ENCODE results near the gene MOGAT2. TPM values are rescaled to one million over a fixed set of nuclear protein-coding genes. Genes with fewer than 3 reads are reported as not detected.

MOGAT2 gene
- total RNA-seq, 1 experiment from 2014 or later = 0.12 TPM

DNA sequence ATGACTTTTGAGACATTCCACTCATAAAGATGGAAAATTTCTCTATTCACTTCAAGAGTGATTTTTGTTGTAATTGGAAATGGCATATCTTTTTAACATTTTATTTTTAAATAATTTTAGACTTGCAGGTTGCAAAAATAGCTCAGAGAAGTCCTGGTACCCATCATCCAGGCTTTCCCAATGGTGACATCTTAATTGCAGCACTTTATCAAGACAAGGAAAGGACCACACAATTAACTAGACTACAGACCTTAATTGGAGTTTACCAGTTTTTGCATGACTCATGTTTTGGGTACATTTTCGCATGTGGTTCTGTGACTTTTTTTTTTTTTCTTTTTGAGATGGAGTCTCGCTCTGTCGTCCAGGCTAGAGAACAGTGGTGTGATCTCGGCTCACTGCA is 25.8 kb upstream of the MOGAT2 start:
- BruUV-seq (replicated peaks) = no TSS peak
- Histone ChIP-seq H3K4me1 (ENCODE audit: control insufficient read depth in 1 of 2, insufficient read depth in 2 of 2, low read length in 2 of 2) (peaks cover 0 to 5% of the 10 kb centered on the region in 2 experiments; a peak in 1 of 4 replicates), H3K4me2 (ENCODE audit: low read length) (no peak overlapping the region), H2AFZ (ENCODE audit: low read depth, low read length, poor library complexity, severe bottlenecking) (no peak overlapping the region), H3K4me3 (replicated peaks in 1 of 2; ENCODE audit: low read depth in 1 of 2, low read length in 2 of 2) (no peak overlapping the region), H3K79me2 (ENCODE audit: insufficient read depth, low read length) (no peaks in the 10 kb centered on the region), H3K36me3 (ENCODE audit: control insufficient read depth in 1 of 2, insufficient read depth in 2 of 2, low read length in 2 of 2) (no peaks in the 10 kb centered on the region), H3K27ac (ENCODE audit: low read depth, low read length) (no peak overlapping the region), H3K9ac (ENCODE audit: low read length) (no peak overlapping the region), H3K9me2 (ENCODE audit: insufficient read depth) (no peaks in the 10 kb centered on the region), H3K27me3 (ENCODE audit: insufficient read depth, low read length) (no peaks in the 10 kb centered on the region), H4K20me1 (ENCODE audit: insufficient read depth) (no peaks in the 10 kb centered on the region), H3K9me3 (ENCODE audit: control insufficient read depth in 1 of 2, insufficient read depth in 1 of 2, low read depth in 1 of 2, low read length in 2 of 2) (no peaks in the 10 kb centered on the region)
- DNase-seq (ENCODE audit: low read depth, low spot score) (no peak), ATAC-seq (no peak)
- ChIA-PET CTCF (no interaction called here), POLR2A (no interaction called here), RAD21 (ENCODE audit: low non-redundant PET in 1 of 2, low total read pairs in 2 of 2, uncharacterized antibody in 2 of 2, unreplicated experiment in 2 of 2) (no interaction called here)
- intact Hi-C loops (cut with micrococcal nuclease) = no loop called here
- TF ChIP-seq CBX3 (IDR thresholded peaks at IDR 0.05; ENCODE audit: low read depth) (no peak), SRF (IDR thresholded peaks at IDR 0.05; ENCODE audit: low read depth) (no peak), TCF7L2 (IDR thresholded peaks at IDR 0.05; ENCODE audit: borderline replicate concordance, extremely low read depth, insufficient read depth, insufficient read length) (no peak), ELF1 (IDR thresholded peaks at IDR 0.05; ENCODE audit: borderline replicate concordance, low read depth) (no peak), ZFX (IDR thresholded peaks at IDR 0.05) (no peak), JUND (IDR thresholded peaks at IDR 0.05) (no peak), CEBPB (IDR thresholded peaks at IDR 0.05; ENCODE audit: low read depth) (no peak), EZH2phosphoT487 (IDR thresholded peaks at IDR 0.05; ENCODE audit: borderline replicate concordance) (no peak), EZH2 (IDR thresholded peaks at IDR 0.05) (no peak), YY1 (IDR thresholded peaks at IDR 0.05; ENCODE audit: extremely low read depth, insufficient replicate concordance, low read depth, low read length) (no peak), EGR1 (IDR thresholded peaks at IDR 0.05; ENCODE audit: low read depth) (no peak)
- TF ChIP-seq, protein P1, sequence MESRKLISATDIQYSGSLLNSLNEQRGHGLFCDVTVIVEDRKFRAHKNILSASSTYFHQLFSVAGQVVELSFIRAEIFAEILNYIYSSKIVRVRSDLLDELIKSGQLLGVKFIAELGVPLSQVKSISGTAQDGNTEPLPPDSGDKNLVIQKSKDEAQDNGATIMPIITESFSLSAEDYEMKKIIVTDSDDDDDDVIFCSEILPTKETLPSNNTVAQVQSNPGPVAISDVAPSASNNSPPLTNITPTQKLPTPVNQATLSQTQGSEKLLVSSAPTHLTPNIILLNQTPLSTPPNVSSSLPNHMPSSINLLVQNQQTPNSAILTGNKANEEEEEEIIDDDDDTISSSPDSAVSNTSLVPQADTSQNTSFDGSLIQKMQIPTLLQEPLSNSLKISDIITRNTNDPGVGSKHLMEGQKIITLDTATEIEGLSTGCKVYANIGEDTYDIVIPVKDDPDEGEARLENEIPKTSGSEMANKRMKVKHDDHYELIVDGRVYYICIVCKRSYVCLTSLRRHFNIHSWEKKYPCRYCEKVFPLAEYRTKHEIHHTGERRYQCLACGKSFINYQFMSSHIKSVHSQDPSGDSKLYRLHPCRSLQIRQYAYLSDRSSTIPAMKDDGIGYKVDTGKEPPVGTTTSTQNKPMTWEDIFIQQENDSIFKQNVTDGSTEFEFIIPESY (IDR thresholded peaks at IDR 0.05; ENCODE audit: extremely low read depth, insufficient replicate concordance, low read length) = no peak
- TF ChIP-seq, protein P2, sequence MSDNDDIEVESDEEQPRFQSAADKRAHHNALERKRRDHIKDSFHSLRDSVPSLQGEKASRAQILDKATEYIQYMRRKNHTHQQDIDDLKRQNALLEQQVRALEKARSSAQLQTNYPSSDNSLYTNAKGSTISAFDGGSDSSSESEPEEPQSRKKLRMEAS (IDR thresholded peaks at IDR 0.05) = no peak
- TF ChIP-seq, protein P3, sequence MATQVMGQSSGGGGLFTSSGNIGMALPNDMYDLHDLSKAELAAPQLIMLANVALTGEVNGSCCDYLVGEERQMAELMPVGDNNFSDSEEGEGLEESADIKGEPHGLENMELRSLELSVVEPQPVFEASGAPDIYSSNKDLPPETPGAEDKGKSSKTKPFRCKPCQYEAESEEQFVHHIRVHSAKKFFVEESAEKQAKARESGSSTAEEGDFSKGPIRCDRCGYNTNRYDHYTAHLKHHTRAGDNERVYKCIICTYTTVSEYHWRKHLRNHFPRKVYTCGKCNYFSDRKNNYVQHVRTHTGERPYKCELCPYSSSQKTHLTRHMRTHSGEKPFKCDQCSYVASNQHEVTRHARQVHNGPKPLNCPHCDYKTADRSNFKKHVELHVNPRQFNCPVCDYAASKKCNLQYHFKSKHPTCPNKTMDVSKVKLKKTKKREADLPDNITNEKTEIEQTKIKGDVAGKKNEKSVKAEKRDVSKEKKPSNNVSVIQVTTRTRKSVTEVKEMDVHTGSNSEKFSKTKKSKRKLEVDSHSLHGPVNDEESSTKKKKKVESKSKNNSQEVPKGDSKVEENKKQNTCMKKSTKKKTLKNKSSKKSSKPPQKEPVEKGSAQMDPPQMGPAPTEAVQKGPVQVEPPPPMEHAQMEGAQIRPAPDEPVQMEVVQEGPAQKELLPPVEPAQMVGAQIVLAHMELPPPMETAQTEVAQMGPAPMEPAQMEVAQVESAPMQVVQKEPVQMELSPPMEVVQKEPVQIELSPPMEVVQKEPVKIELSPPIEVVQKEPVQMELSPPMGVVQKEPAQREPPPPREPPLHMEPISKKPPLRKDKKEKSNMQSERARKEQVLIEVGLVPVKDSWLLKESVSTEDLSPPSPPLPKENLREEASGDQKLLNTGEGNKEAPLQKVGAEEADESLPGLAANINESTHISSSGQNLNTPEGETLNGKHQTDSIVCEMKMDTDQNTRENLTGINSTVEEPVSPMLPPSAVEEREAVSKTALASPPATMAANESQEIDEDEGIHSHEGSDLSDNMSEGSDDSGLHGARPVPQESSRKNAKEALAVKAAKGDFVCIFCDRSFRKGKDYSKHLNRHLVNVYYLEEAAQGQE (IDR thresholded peaks at IDR 0.05; ENCODE audit: low read depth) = no peak
- TF ChIP-seq, protein P4, sequence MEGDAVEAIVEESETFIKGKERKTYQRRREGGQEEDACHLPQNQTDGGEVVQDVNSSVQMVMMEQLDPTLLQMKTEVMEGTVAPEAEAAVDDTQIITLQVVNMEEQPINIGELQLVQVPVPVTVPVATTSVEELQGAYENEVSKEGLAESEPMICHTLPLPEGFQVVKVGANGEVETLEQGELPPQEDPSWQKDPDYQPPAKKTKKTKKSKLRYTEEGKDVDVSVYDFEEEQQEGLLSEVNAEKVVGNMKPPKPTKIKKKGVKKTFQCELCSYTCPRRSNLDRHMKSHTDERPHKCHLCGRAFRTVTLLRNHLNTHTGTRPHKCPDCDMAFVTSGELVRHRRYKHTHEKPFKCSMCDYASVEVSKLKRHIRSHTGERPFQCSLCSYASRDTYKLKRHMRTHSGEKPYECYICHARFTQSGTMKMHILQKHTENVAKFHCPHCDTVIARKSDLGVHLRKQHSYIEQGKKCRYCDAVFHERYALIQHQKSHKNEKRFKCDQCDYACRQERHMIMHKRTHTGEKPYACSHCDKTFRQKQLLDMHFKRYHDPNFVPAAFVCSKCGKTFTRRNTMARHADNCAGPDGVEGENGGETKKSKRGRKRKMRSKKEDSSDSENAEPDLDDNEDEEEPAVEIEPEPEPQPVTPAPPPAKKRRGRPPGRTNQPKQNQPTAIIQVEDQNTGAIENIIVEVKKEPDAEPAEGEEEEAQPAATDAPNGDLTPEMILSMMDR (IDR thresholded peaks at IDR 0.05 in 2 of 3, conservative IDR thresholded peaks at IDR 0.05 in 1 of 3; ENCODE audit: borderline replicate concordance in 1 of 3, insufficient read depth in 1 of 3, low read depth in 2 of 3, low read length in 2 of 3) = no peak
- TF ChIP-seq, protein P5, sequence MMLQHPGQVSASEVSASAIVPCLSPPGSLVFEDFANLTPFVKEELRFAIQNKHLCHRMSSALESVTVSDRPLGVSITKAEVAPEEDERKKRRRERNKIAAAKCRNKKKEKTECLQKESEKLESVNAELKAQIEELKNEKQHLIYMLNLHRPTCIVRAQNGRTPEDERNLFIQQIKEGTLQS (IDR thresholded peaks at IDR 0.05) = no peak
